HG03108 (cell line): Measurements from ENCODE around the gene PTPN5.
"Not testable (repeated sequence)": the region's sequence is repeated elsewhere in the genome, so short reads cannot be mapped to it uniquely, and the experiment has no call there.

ENCODE experiments used
- ATAC-seq: cut with Tn5 transposase; IDR thresholded peaks from one replicate; pipeline ENCODE4 v1.9.1; 2021; ENCODE audit warnings: moderate library complexity; ENCODE audit not compliant: unreplicated experiment

PTPN5 gene

GRCh38 chr11:18791207-18791968 is at the start of gene PTPN5:
Gene PTPN5, minus strand, starts transcription at chr11:18791798. Its CDS starts 19,840 bp downstream, at chr11:18771958.
- no peak for ATAC-seq

- no peak for ATAC-seq
Observed at GRCh38 chr11:18836417-18836816, 44.8 kb upstream of the PTPN5 start.

- no peak for ATAC-seq
Observed at GRCh38 chr11:18834754-18835466, 43.3 kb upstream of the PTPN5 start.

- ATAC-seq: not testable (repeated sequence)
Observed at GRCh38 chr11:18820160-18820559, 28.6 kb upstream of the PTPN5 start.

- no peak for ATAC-seq
Observed at GRCh38 chr11:18804199-18804999, 12.8 kb upstream of the PTPN5 start.

- no peak for ATAC-seq
Observed at GRCh38 chr11:18802381-18803257, 11.0 kb upstream of the PTPN5 start.

GRCh38 chr11:18798799-18799469 is 7.3 kb upstream of the PTPN5 start:
- ATAC-seq: no peak

- no peak for ATAC-seq
Observed at GRCh38 chr11:18794956-18795355, 3.4 kb upstream of the PTPN5 start.

- no peak for ATAC-seq
Observed at GRCh38 chr11:18792827-18793226, 1.2 kb upstream of the PTPN5 start.

- no peak for ATAC-seq
Observed at GRCh38 chr11:18791969-18792628, 501 bp upstream of the PTPN5 start.

- ATAC-seq: no peak
Observed at GRCh38 chr11:18790883-18791206, 753 bp downstream of the PTPN5 start.

GRCh38 chr11:18789942-18790341 is 1.7 kb downstream of the PTPN5 start:
- ATAC-seq: no peak

GRCh38 chr11:18785411-18785810 is 6.2 kb downstream of the PTPN5 start:
- ATAC-seq: no peak

- no peak for ATAC-seq
Observed at GRCh38 chr11:18780896-18781295, 10.7 kb downstream of the PTPN5 start.

GRCh38 chr11:18780329-18780728 is 11.3 kb downstream of the PTPN5 start:
- no peak for ATAC-seq

GRCh38 chr11:18778468-18778867 is 13.1 kb downstream of the PTPN5 start:
- no peak for ATAC-seq

- no peak for ATAC-seq
Observed at GRCh38 chr11:18776324-18776723, 15.3 kb downstream of the PTPN5 start.

GRCh38 chr11:18775492-18776292 is 15.9 kb downstream of the PTPN5 start:
- peak; percentile 83 for ATAC-seq

GRCh38 chr11:18774801-18775200 is 16.8 kb downstream of the PTPN5 start:
- no peak for ATAC-seq
